HepG2 (cell line): ENCODE measurements around the gene SYTL3. TPM values are rescaled to one million over a fixed set of nuclear protein-coding genes. Genes with fewer than 3 reads are reported as not detected.

Experiments
- BORCS8-MEF2B ChIP-seq: sonication (generic); formaldehyde crosslinking; IDR thresholded peaks from 2 replicates; pipeline ENCODE4 v1.8.0; 2022; ENCODE audit warnings: mild to moderate bottlenecking, missing genetic modification reagents
- ESRRA ChIP-seq: sonication (generic); formaldehyde crosslinking; IDR thresholded peaks from 2 replicates; pipeline ENCODE4 v1.5.1; 2020; ENCODE audit warnings: mild to moderate bottlenecking, low read depth, missing genetic modification reagents
- HNRNPH1 ChIP-seq: fragments of 200-400 bp; formaldehyde crosslinking; optimal IDR thresholded peaks from 2 replicates; pipeline ENCODE3; 2017; ENCODE audit warnings: mild to moderate bottlenecking, low read depth, low read length
- KAT8 ChIP-seq: IDR thresholded peaks from 2 replicates; pipeline ENCODE4 v1.6.1; 2016; ENCODE audit warnings: missing genetic modification reagents, missing compliant biosample characterization
- KMT2B ChIP-seq: IDR thresholded peaks from 2 replicates; pipeline ENCODE4 v1.6.1; 2016; ENCODE audit warnings: missing genetic modification reagents, missing compliant biosample characterization
- NFATC3 ChIP-seq: sonication (generic); formaldehyde crosslinking; IDR thresholded peaks from 2 replicates; pipeline ENCODE4 v1.5.1; 2020; ENCODE audit warnings: mild to moderate bottlenecking, missing genetic modification reagents
- NPAS2 ChIP-seq: sonication (generic); formaldehyde crosslinking; IDR thresholded peaks from 2 replicates; pipeline ENCODE4 v1.8.0; 2022; ENCODE audit warnings: mild to moderate bottlenecking, missing genetic modification reagents, borderline replicate concordance
- POLR2AphosphoS5 ChIP-seq: IDR thresholded peaks from 2 replicates; pipeline ENCODE4 v1.6.1; 2012; ENCODE audit warnings: low read depth, low read length
- POLR2G ChIP-seq: fragments of 200-400 bp; formaldehyde crosslinking; IDR thresholded peaks from 2 replicates; pipeline ENCODE4 v1.6.1; 2018; ENCODE audit warnings: mild to moderate bottlenecking, low read depth, low read length, moderate library complexity
- RBM22 ChIP-seq: fragments of 200-400 bp; formaldehyde crosslinking; optimal IDR thresholded peaks from 2 replicates; pipeline ENCODE3; 2017; ENCODE audit warnings: mild to moderate bottlenecking, low read length, moderate library complexity
- RXRA ChIP-seq: sonication (generic); formaldehyde crosslinking; IDR thresholded peaks from 2 replicates; pipeline ENCODE4 v1.5.1; 2020; ENCODE audit warnings: missing genetic modification reagents
- ZBTB20 ChIP-seq: sonication (generic); formaldehyde crosslinking; IDR thresholded peaks from 2 replicates; pipeline ENCODE4 v1.8.1; 2023; ENCODE audit warnings: missing genetic modification reagents, low read depth, mild to moderate bottlenecking, borderline replicate concordance
- ZEB1 ChIP-seq: IDR thresholded peaks from 2 replicates; pipeline ENCODE4 v1.6.1; 2012; ENCODE audit warnings: mild to moderate bottlenecking, low read depth, inconsistent platforms; ENCODE audit not compliant: insufficient replicate concordance
- ZFP62 ChIP-seq: sonication (generic); formaldehyde crosslinking; IDR thresholded peaks from 2 replicates; pipeline ENCODE4 v1.4.0; 2020; ENCODE audit warnings: missing genetic modification reagents
- ZNF207 ChIP-seq: fragments of 450-650 bp; IDR thresholded peaks from 2 replicates; pipeline ENCODE4 v1.6.1; 2016; ENCODE audit warnings: antibody characterized with exemption, borderline replicate concordance
- ZNF333 ChIP-seq: sonication (generic); formaldehyde crosslinking; IDR thresholded peaks from 2 replicates; pipeline ENCODE4 v1.4.0; 2020; ENCODE audit warnings: mild to moderate bottlenecking, missing genetic modification reagents, borderline replicate concordance
- polyA plus RNA-seq, 8 experiments: library from polyadenylated mRNA; depleted of rRNA in 3 of 8; stranded (reverse) in 7 of 8; unstranded in 1 of 8; fragments of >200 nt; fragmentation: Illumina TruSeq in 4 of 8; extraction: Trizol in 4 of 8; gene quantifications; 2 replicates each; pipeline versions ENCODE4 v1.2.1 to v1.2.3, GENCODE V29; 2011 to 2016; ENCODE audit warnings: low read depth in 4 of 8, missing spikeins in 1 of 8, mixed read lengths in 1 of 8; ENCODE audit not compliant: insufficient read depth in 1 of 8
- total RNA-seq, 5 experiments: library from RNA; depleted of rRNA; stranded (reverse); fragments of >200 nt; fragmentation: Illumina TruSeq; extraction: Trizol; gene quantifications; 2 replicates each; pipeline ENCODE4 v1.2.3, GENCODE V29; 2016; ENCODE audit warnings: low read depth in 1 of 5
- TF ChIP-seq, protein P1 (sequence below): sonication (generic); formaldehyde crosslinking; IDR thresholded peaks from 2 replicates; pipeline ENCODE4 v1.4.0; 2020; ENCODE audit warnings: missing genetic modification reagents
- TF ChIP-seq, protein P2 (sequence below): sonication (generic); formaldehyde crosslinking; IDR thresholded peaks from 2 replicates; pipeline ENCODE4 v1.4.0; 2020; ENCODE audit warnings: mild to moderate bottlenecking, low read depth, missing genetic modification reagents
- TF ChIP-seq, protein P3 (sequence below): IDR thresholded peaks from 2 replicates; pipeline ENCODE4 v1.6.1; 2012; ENCODE audit warnings: inconsistent platforms
- TF ChIP-seq, protein P4 (sequence below): sonication (generic); formaldehyde crosslinking; IDR thresholded peaks from 2 replicates; pipeline ENCODE4 v1.4.0; 2020; ENCODE audit warnings: missing genetic modification reagents, borderline replicate concordance

Gene SYTL3
- total and polyA plus RNA-seq, 2 of the 13 experiments (the other 11 are each of a cell fraction or from before 2014, with no cell fraction given) = 0.11 to 0.28 TPM

DNA sequence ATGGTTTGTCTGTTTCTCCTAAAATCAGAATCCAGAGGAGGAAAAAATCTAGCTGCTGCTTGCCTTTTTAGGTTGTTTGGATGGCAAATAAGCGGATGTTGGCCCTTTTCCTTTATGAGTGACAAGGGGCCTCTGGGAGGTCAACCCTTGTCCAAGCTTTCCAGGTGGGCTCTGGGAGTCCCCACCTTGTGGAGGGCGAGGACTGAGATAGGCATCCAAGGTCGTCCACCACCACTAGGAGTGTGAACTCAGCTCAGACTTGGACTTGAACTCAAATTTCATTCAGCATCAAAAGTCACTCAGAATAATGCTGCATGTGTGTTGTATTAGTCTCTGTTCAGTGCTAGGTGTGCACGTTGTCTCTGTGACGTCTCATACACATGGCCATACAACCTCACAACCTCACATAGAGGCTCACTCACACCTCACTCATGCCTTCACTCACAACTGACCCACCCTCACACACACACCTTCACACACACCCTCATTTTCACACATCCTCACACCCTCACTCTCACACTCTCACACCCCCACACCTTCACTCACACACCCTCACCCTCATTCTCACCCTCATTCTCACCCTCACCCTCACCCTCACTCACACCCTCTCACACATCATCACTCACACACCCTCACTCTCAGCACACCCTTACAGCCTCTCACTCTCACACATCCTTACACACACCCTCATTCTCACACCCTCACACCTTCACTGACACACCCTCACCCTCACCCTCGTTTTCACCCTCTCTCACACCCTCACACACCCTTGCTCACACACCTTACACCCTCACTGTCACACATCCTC lies 23.3 kb upstream of the SYTL3 start (continued):
- TF ChIP-seq, protein P1, sequence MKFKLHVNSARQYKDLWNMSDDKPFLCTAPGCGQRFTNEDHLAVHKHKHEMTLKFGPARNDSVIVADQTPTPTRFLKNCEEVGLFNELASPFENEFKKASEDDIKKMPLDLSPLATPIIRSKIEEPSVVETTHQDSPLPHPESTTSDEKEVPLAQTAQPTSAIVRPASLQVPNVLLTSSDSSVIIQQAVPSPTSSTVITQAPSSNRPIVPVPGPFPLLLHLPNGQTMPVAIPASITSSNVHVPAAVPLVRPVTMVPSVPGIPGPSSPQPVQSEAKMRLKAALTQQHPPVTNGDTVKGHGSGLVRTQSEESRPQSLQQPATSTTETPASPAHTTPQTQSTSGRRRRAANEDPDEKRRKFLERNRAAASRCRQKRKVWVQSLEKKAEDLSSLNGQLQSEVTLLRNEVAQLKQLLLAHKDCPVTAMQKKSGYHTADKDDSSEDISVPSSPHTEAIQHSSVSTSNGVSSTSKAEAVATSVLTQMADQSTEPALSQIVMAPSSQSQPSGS (CRISPR knock-in tag) = no peak
- TF ChIP-seq, protein P2, sequence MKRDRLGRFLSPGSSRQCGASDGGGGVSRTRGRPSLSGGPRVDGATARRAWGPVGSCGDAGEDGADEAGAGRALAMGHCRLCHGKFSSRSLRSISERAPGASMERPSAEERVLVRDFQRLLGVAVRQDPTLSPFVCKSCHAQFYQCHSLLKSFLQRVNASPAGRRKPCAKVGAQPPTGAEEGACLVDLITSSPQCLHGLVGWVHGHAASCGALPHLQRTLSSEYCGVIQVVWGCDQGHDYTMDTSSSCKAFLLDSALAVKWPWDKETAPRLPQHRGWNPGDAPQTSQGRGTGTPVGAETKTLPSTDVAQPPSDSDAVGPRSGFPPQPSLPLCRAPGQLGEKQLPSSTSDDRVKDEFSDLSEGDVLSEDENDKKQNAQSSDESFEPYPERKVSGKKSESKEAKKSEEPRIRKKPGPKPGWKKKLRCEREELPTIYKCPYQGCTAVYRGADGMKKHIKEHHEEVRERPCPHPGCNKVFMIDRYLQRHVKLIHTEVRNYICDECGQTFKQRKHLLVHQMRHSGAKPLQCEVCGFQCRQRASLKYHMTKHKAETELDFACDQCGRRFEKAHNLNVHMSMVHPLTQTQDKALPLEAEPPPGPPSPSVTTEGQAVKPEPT (CRISPR knock-in tag) = no peak
- TF ChIP-seq NFATC3 (CRISPR knock-in tag) (no peak), ZFP62 (no peak), ZNF333 (CRISPR knock-in tag) (no peak), NPAS2 (CRISPR knock-in tag) (no peak), RXRA (CRISPR knock-in tag) (no peak), KMT2B (no peak), HNRNPH1 (no peak), ZBTB20 (no peak), KAT8 (no peak), RBM22 (peak; percentile 59), POLR2G (0 out of 2 replicates have a peak, but pooled peaks have one; percentile 26), BORCS8-MEF2B (CRISPR knock-in tag) (no peak), ZNF207 (no peak), ESRRA (no peak), ZEB1 (no peak), POLR2AphosphoS5 (no peak)
- TF ChIP-seq, protein P3, sequence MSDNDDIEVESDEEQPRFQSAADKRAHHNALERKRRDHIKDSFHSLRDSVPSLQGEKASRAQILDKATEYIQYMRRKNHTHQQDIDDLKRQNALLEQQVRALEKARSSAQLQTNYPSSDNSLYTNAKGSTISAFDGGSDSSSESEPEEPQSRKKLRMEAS = no peak
- TF ChIP-seq, protein P4, sequence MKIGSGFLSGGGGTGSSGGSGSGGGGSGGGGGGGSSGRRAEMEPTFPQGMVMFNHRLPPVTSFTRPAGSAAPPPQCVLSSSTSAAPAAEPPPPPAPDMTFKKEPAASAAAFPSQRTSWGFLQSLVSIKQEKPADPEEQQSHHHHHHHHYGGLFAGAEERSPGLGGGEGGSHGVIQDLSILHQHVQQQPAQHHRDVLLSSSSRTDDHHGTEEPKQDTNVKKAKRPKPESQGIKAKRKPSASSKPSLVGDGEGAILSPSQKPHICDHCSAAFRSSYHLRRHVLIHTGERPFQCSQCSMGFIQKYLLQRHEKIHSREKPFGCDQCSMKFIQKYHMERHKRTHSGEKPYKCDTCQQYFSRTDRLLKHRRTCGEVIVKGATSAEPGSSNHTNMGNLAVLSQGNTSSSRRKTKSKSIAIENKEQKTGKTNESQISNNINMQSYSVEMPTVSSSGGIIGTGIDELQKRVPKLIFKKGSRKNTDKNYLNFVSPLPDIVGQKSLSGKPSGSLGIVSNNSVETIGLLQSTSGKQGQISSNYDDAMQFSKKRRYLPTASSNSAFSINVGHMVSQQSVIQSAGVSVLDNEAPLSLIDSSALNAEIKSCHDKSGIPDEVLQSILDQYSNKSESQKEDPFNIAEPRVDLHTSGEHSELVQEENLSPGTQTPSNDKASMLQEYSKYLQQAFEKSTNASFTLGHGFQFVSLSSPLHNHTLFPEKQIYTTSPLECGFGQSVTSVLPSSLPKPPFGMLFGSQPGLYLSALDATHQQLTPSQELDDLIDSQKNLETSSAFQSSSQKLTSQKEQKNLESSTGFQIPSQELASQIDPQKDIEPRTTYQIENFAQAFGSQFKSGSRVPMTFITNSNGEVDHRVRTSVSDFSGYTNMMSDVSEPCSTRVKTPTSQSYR = no peak
